K562 (cell line): ENCODE measurements around the gene CRACDL. TPM values are rescaled to one million over a fixed set of nuclear protein-coding genes. Genes with fewer than 3 reads are reported as not detected.

Experiments
- ATAC-seq: fragments of 200-7000 bp; cut with Tn5 transposase; 3 replicates; pipeline ENCODE4 v1.9.1; 2020; ENCODE audit warnings: moderate library complexity
- BruUV-seq: library from RNA; stranded (reverse); fragments of 400-500 nt; replicated peaks from 2 replicates; lab custom pipeline; 2021; lab: Mats Ljungman, UMichigan
- CTCF ChIA-PET: fragments of 300-600 bp; formaldehyde crosslinking; extraction: SDS; loops from one replicate; lab custom pipeline; 2021; ENCODE audit warnings: low intra/inter-chr PET ratio; lab: Yijun Ruan, JAX
- POLR2A ChIA-PET: fragments of 300-600, 350-650 bp; sonication (Branson Sonifier 250); formaldehyde crosslinking; extraction: SDS; loops from one replicate; lab custom pipeline; 2021; ENCODE audit warnings: antibody characterized with exemption, inconsistent platforms; lab: Yijun Ruan, JAX
- DNase-seq, 4 experiments: peaks; one replicate each; pipeline versions ENCODE4 v3.0.0 to v3.0.0-alpha.2; 2011 to 2018; ENCODE audit warnings: low spot score in 3 of 4, mixed read lengths in 3 of 4; ENCODE audit errors: extremely low read depth in 1 of 4
- FAIRE-seq: peaks from 2 replicates; lab custom pipeline; 2011; peaks lifted over from hg19 to GRCh38; lab: Jason Lieb, UNC
- H2AFZ ChIP-seq: 2 replicates; pipeline ENCODE4 v1.6.0; 2011; ENCODE audit warnings: low read depth, low read length, control low read depth, inconsistent platforms
- H3K27ac ChIP-seq: fragments of 200-600 bp; 3 replicates; pipeline ENCODE4 v1.8.0; 2011; ENCODE audit warnings: low read depth, mild to moderate bottlenecking, control low read depth, inconsistent platforms, low read length, moderate library complexity, mixed read lengths; ENCODE audit errors: extremely low read depth
- H3K27me3 ChIP-seq, 2 experiments: fragments of 300-600 bp in 1 of 2; 2 replicates in 1 of 2; 3 replicates in 1 of 2; pipeline versions ENCODE4 v1.6.0 to v1.8.0; 2011; ENCODE audit warnings: inconsistent platforms in 2 of 2, low read length in 2 of 2, mild to moderate bottlenecking in 1 of 2, mixed read lengths in 1 of 2, moderate library complexity in 1 of 2; ENCODE audit not compliant: control insufficient read depth in 2 of 2, insufficient read depth in 2 of 2
- H3K36me3 ChIP-seq: fragments of 300-600 bp; 3 replicates; pipeline ENCODE4 v1.8.0; 2011; ENCODE audit warnings: mild to moderate bottlenecking, low read length, inconsistent platforms; ENCODE audit not compliant: control insufficient read depth, insufficient read depth
- H3K4me1 ChIP-seq, 2 experiments: fragments of 200-600 bp in 1 of 2; replicated peaks in 1 of 2; 2 replicates in 1 of 2; 3 replicates in 1 of 2; pipeline versions ENCODE4 v1.5.1 to v1.8.0; 2011; ENCODE audit warnings: inconsistent platforms in 2 of 2, low read length in 2 of 2, mild to moderate bottlenecking in 1 of 2, mixed read lengths in 1 of 2, moderate library complexity in 1 of 2; ENCODE audit not compliant: control insufficient read depth in 2 of 2, insufficient read depth in 2 of 2
- H3K4me2 ChIP-seq: 2 replicates; pipeline ENCODE4 v1.6.1; 2011; ENCODE audit warnings: low read length, control low read depth, inconsistent platforms, mixed read lengths; ENCODE audit not compliant: insufficient read depth
- H3K4me3 ChIP-seq: fragments of 200-600 bp; sonication (generic), shearing (Covaris generic); 2 replicates; pipeline ENCODE4 v1.5.1; 2016; ENCODE audit warnings: control low read depth, inconsistent platforms
- H3K79me2 ChIP-seq: fragments of 200-600 bp; 3 replicates; pipeline ENCODE4 v1.8.0; 2011; ENCODE audit warnings: low read length, inconsistent platforms; ENCODE audit not compliant: control insufficient read depth, insufficient read depth
- H3K9ac ChIP-seq, 2 experiments: 2 replicates each; pipeline versions ENCODE4 v1.6.0 to v1.6.1; 2011; ENCODE audit warnings: low read depth in 2 of 2, low read length in 2 of 2, control low read depth in 1 of 2, inconsistent platforms in 1 of 2, mild to moderate bottlenecking in 1 of 2, mixed read lengths in 1 of 2; ENCODE audit not compliant: insufficient read depth in 1 of 2
- H3K9me1 ChIP-seq: one replicate; pipeline ENCODE4 v1.6.0; 2011; ENCODE audit warnings: inconsistent platforms, mild to moderate bottlenecking, low read length, moderate library complexity; ENCODE audit not compliant: control insufficient read depth, insufficient read depth
- H3K9me3 ChIP-seq: replicated peaks from 2 replicates; pipeline ENCODE4 v1.5.1; 2011; ENCODE audit warnings: low read depth, low read length, inconsistent platforms; ENCODE audit not compliant: control insufficient read depth, insufficient read depth
- H4K20me1 ChIP-seq: replicated peaks from 2 replicates; pipeline ENCODE4 v1.6.1; 2011; ENCODE audit warnings: low read length, inconsistent platforms, mixed read lengths; ENCODE audit not compliant: control insufficient read depth, insufficient read depth
- BRD9 ChIP-seq: fragments of 450-650 bp; IDR thresholded peaks from 2 replicates; pipeline ENCODE4 v1.6.1; 2018; ENCODE audit warnings: low read depth; ENCODE audit not compliant: partially characterized antibody
- THRB ChIP-seq: fragments of 450-650 bp; formaldehyde crosslinking; conservative IDR thresholded peaks from 2 replicates; pipeline ENCODE4 v1.4.0; 2022; ENCODE audit warnings: mild to moderate bottlenecking, missing genetic modification characterization
- ZSCAN32 ChIP-seq: fragments of 450-650 bp; formaldehyde crosslinking; IDR thresholded peaks from 2 replicates; pipeline ENCODE4 v1.4.0; 2020; ENCODE audit warnings: mild to moderate bottlenecking, moderate library complexity
- WGBS: fragments of 100-300 bp; shearing (Covaris generic); methylation state at CpG from one replicate; pipeline ENCODE4 v1.1.6; 2016; ENCODE audit warnings: low coverage, mixed read lengths; ENCODE audit not compliant: insufficient coverage; ENCODE audit errors: missing lambda C conversion rate; 5-methylcytosine and 5-hydroxymethylcytosine counted together
- in situ Hi-C: fragments of 300-500 bp; cut with MboI; formaldehyde crosslinking; loops from 4 replicates; pipeline ENCODE4 v1.15.0; 2018; ENCODE audit warnings: inconsistent platforms, mixed read lengths
- intact Hi-C: fragments of 100-400 bp; cut with micrococcal nuclease; formaldehyde crosslinking; loops from 2 replicates; pipeline ENCODE4 v1.14.2; 2022
- polyA plus RNA-seq, 8 experiments: library from polyadenylated mRNA; depleted of rRNA in 4 of 8; stranded (reverse) in 5 of 8; unstranded in 3 of 8; fragments of >200 nt; fragmentation: Nextera tagmentation in 2 of 8; fragmentation: Illumina TruSeq in 1 of 8; extraction: Ambion mirVana in 2 of 8; extraction: Trizol in 1 of 8; gene quantifications; 2 replicates each; pipeline versions ENCODE4 v1.2.1 to v1.2.3, GENCODE V29; 2011 to 2014; ENCODE audit warnings: inconsistent platforms in 1 of 8, missing spikeins in 1 of 8
- total RNA-seq, 7 experiments: library from RNA; depleted of rRNA in 6 of 7; stranded (reverse); fragments of >200 nt in 6 of 7; fragmentation: Illumina TruSeq in 2 of 7; extraction: Trizol in 2 of 7; gene quantifications; 2 replicates each; pipeline versions ENCODE4 v1.2.1 to v1.2.3, GENCODE V29; 2011 to 2021; ENCODE audit warnings: low replicate concordance in 1 of 7
- TF ChIP-seq, protein P1 (sequence below), 2 experiments: IDR thresholded peaks; 2 replicates each; pipeline ENCODE4 v1.6.1; 2012; ENCODE audit warnings: improper control_type of control experiment in 2 of 2, low read depth in 2 of 2, low read length in 2 of 2, borderline replicate concordance in 1 of 2

The CRACDL gene
- total and polyA plus RNA-seq, 9 of the 15 experiments (the other 6 are each of a cell fraction or from before 2014, with no cell fraction given): not detected

- TF ChIP-seq, protein P1, sequence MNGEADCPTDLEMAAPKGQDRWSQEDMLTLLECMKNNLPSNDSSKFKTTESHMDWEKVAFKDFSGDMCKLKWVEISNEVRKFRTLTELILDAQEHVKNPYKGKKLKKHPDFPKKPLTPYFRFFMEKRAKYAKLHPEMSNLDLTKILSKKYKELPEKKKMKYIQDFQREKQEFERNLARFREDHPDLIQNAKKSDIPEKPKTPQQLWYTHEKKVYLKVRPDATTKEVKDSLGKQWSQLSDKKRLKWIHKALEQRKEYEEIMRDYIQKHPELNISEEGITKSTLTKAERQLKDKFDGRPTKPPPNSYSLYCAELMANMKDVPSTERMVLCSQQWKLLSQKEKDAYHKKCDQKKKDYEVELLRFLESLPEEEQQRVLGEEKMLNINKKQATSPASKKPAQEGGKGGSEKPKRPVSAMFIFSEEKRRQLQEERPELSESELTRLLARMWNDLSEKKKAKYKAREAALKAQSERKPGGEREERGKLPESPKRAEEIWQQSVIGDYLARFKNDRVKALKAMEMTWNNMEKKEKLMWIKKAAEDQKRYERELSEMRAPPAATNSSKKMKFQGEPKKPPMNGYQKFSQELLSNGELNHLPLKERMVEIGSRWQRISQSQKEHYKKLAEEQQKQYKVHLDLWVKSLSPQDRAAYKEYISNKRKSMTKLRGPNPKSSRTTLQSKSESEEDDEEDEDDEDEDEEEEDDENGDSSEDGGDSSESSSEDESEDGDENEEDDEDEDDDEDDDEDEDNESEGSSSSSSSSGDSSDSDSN (IDR thresholded peaks at IDR 0.05; ENCODE audit: borderline replicate concordance in 1 of 2, low read depth in 2 of 2, low read length in 2 of 2): no peak
- TF ChIP-seq BRD9: no peak
These were observed 10.8 kb upstream of the CRACDL start (continued) for GRCh38 chr2:98946855-98947254.

DNA sequence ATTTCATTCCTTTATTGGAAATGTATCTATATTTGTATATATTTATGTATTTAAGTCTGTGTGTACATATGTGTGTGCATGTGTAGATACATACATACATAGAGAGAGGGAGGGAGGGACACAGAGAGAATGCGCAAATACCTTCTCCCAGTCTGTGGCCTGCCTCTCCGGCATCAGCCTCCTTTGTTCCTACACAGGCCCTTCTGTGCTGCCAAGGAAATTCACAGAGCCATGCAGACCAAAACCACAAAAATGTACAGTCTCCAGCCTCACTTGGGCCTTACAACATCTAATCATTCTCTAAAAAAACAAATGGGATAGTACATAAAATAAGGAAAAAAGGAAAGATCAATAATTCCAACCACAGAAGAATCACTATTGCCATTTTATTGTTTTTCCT, 8.8 kb upstream of the CRACDL start:
- ChIA-PET CTCF (no interaction called here), POLR2A (no interaction called here)
- no peaks in the 10 kb centered on the region for H3K9me1 ChIP-seq
- H3K4me3 ChIP-seq: no peak overlapping the region
- no peak overlapping the region for H3K9ac ChIP-seq
- FAIRE-seq (no peak), DNase-seq (no peak), ATAC-seq (no peak)
- no peaks in the 10 kb centered on the region for H3K9me3 ChIP-seq
- H2AFZ ChIP-seq: no peak overlapping the region
- H3K27ac ChIP-seq: no peak overlapping the region
- H4K20me1 ChIP-seq: no peaks in the 10 kb centered on the region; the same call in 1 of the 2 replicates
- WGBS: 0% methylated on average over 2 of the region's 2 CpGs
- no TSS peak for BruUV-seq
- H3K36me3 ChIP-seq: no peaks in the 10 kb centered on the region
- intact Hi-C loops: no loop called here
- peaks cover 0 to 12% of the 10 kb centered on the region in 2 experiments; a peak in 4 of 5 replicates for H3K27me3 ChIP-seq
- H3K4me1 ChIP-seq: no peaks in the 10 kb centered on the region
- in situ Hi-C loops: no loop called here
- no peak overlapping the region for H3K4me2 ChIP-seq
- H3K79me2 ChIP-seq: no peaks in the 10 kb centered on the region
- TF ChIP-seq THRB (CRISPR knock-in tag): no peak
- TF ChIP-seq ZSCAN32: no peak
- TF ChIP-seq, all 486 proteins: peak for 0
